NCI-H524 treated with DMSO at 0.1 percent for 48 hours (cell line): ENCODE measurements around the gene MRPL18.
"Not testable (repeated sequence)": the region's sequence is repeated elsewhere in the genome, so short reads cannot be mapped to it uniquely, and the experiment has no call there.

ENCODE experiments used
- DNase-seq: peaks from one replicate; lab custom pipeline; 2025; lab: John Stamatoyannopoulos, UW

The MRPL18 gene

GRCh38 chr6:159790149-159790955 is at the start of gene MRPL18:
TSS of gene MRPL18 (plus strand) at chr6:159790467. CDS start at chr6:159790588, 121 bp downstream.
- DNase-seq = peak; percentile 96

GRCh38 chr6:159742165-159742564 is 48.1 kb upstream of the MRPL18 start:
- DNase-seq = no peak

GRCh38 chr6:159745081-159745480 is 45.2 kb upstream of the MRPL18 start:
- no peak for DNase-seq

GRCh38 chr6:159746759-159747158 is 43.5 kb upstream of the MRPL18 start:
- no peak for DNase-seq

DNA sequence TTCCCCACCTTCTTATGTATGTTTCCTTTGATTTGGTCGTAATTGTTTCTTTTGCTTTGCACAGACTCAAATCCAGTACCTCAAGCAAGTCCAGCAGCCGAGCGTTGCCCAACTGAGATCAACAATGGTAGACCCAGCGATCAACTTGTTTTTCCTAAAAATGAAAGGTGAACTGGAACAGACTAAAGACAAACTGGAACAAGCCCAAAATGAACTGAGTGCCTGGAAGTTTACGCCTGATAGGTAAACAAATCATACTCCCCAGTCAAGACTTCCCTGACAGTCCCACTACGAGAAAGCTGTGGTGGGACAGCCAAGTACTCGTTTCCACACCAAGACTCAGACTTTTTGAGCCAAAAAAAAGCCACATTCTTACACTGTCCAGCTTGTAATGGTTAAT is 42.1 kb upstream of the MRPL18 start:
- not testable (repeated sequence) for DNase-seq

- no peak for DNase-seq
Measured at GRCh38 chr6:159751448-159751847, 38.8 kb upstream of the MRPL18 start.

- DNase-seq = no peak
Measured at GRCh38 chr6:159753081-159753872, 37.0 kb upstream of the MRPL18 start.

GRCh38 chr6:159754401-159754800 is 35.9 kb upstream of the MRPL18 start:
- no peak for DNase-seq

DNA sequence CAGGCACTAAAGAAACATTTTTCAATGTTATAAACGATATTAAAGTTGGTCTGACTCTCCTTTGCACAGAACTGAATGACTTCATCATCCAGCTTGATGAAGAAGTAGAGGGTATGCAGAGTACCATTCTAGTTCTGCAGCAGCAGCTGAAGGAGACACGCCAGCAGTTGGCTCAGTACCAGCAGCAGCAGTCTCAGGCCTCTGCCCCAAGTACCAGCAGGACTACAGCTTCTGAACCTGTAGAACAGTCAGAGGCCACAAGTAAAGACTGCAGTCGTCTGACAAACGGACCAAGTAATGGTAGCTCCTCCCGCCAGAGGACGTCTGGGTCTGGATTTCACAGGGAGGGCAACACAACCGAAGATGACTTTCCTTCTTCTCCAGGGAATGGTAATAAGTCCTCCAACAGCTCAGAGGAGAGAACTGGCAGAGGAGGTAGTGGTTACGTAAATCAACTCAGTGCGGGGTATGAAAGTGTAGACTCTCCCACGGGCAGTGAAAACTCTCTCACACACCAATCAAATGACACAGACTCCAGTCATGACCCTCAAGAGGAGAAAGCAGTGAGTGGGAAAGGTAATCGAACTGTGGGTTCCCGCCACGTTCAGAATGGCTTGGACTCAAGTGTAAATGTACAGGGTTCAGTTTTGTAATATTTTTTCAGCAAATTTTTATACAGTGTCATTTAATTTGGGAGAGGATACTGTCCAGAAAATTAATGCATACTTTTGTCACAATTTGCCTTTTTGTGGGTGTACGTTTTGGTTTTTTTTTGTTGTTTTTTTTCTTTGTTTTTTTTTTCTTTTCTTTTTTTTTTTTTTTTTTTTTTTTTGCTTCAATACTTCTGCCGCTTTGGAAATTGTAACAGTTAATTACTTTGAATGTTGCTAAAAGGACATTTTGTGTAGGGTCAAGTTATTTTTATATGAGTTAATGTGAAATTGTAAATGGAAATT is 35.0 kb upstream of the MRPL18 start:
- DNase-seq = no peak

GRCh38 chr6:159756508-159756907 is 33.8 kb upstream of the MRPL18 start:
- no peak for DNase-seq

- DNase-seq = no peak
Measured at GRCh38 chr6:159758031-159759001, 32.0 kb upstream of the MRPL18 start.

DNA sequence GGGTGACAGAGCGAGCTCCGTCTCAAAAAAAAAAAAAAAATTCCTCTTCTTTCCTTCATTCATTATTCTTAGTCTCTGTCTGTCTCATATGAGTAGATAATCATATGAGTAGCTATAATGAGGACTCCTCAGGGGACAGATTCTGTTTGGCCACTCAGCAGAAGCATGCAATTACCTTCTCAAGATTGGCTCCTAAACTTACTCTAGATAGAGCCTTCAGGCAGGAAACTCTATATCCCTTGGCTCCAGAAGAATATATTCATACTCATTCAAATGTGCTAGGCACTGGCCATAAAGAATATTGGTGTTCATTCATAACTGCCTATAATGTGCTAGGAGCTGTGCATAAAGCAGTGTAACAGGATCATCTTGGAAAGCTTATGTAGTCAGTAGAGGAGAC is 30.6 kb upstream of the MRPL18 start:
- no peak for DNase-seq

DNA sequence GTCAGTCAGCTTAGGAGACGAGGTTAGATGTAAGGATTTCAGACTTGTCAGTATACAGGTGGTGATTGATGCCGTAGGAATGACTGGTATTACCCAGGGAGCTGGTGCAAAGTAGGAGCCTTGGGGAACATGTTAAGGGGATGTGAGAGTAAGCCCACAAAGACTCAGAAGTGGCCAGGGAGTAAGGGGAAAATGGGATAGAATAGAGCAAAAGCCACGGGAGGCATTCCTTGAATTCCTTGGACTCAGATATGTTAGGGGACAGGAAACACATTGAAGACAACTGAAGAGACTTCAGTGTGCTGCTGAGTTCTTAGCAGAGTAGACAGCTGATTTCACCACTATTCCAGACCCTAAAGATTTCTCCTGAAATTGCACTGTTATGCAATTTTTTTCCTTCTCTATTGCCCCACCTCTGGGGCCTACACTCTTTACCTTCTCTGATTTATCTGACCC is 29.6 kb upstream of the MRPL18 start:
- no peak for DNase-seq

GRCh38 chr6:159761129-159761872 is 29.0 kb upstream of the MRPL18 start:
- no peak for DNase-seq

GRCh38 chr6:159761873-159762680 is 28.2 kb upstream of the MRPL18 start, which contains the start of gene ACAT2:
TSS of gene ACAT2 (plus strand) at chr6:159762045. CDS start at chr6:159762088, 43 bp downstream.
- peak; percentile 94 for DNase-seq

GRCh38 chr6:159762681-159763293 is 27.5 kb upstream of the MRPL18 start:
- DNase-seq = no peak

DNA sequence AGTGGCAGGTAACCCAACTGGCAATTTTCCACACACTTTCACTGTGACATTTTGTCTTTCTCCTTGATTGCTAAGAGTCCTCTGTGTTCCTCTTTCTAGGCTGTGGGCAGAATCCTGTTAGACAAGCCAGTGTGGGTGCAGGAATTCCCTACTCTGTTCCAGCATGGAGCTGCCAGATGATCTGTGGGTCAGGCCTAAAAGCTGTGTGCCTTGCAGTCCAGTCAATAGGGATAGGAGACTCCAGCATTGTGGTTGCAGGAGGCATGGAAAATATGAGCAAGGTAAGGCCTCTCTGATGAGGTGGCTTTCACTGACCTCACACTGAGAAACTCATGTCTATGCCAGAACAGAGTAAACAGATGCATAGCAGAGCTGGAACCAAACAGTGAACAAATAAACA is 23.4 kb upstream of the MRPL18 start:
- no peak for DNase-seq

DNA sequence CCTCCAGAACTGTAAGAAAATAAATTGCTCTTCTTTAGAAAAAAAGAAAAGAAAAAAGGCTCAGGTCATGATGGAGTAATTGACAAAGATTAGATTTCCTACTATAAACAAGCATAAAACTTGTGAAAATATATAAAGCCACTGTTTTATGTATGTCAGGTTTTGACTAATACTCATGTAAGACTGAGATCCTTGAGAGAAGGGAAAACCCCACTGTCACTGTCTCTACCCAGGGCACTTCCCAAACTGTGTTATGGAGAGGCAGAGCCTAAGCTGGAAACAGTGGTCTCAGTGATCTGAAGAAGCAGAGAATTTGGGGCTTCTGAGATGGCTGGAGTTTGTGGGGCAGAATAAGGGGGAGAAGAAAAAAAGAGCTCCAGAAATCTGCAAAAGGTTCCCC is 20.8 kb upstream of the MRPL18 start:
- DNase-seq = no peak

- DNase-seq = no peak
Measured at GRCh38 chr6:159772196-159772595, 18.1 kb upstream of the MRPL18 start.
